GM18502 (cell line): Measurements from ENCODE around the gene KCNMA1.
"Not testable (repeated sequence)": the region's sequence is repeated elsewhere in the genome, so short reads cannot be mapped to it uniquely, and the experiment has no call there.

Experiments
- ATAC-seq: cut with Tn5 transposase; IDR thresholded peaks from one replicate; pipeline ENCODE4 v1.9.1; 2021; ENCODE audit warnings: mild to moderate bottlenecking; ENCODE audit not compliant: unreplicated experiment, poor library complexity

Gene KCNMA1

GRCh38 chr10:77637532-77638320, at the start of gene KCNMA1:
Gene KCNMA1 (minus strand): TSS chr10:77637808.
- peak; percentile 35 for ATAC-seq

GRCh38 chr10:77686650-77687417, 49.2 kb upstream of the KCNMA1 start:
- no peak for ATAC-seq

DNA sequence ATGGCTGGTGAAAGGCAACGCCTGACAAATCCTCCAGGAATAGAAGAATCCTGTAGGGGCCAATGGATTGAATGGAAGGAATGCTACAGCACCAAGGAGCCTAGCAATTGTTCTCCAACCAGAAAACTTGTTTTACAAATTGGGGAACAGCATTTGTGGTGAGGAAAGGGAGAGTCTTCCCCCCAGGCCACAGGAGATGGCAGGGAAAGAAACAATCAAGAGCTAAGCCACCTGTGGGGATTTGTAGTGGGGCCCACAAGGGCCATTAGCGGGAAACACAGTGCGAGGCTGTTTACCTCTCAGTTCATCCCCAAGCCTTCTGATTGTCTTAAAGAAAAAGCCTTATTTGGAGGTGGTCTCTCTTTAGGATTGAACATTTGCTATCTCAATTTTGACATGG, 48.5 kb upstream of the KCNMA1 start:
- no peak for ATAC-seq

DNA sequence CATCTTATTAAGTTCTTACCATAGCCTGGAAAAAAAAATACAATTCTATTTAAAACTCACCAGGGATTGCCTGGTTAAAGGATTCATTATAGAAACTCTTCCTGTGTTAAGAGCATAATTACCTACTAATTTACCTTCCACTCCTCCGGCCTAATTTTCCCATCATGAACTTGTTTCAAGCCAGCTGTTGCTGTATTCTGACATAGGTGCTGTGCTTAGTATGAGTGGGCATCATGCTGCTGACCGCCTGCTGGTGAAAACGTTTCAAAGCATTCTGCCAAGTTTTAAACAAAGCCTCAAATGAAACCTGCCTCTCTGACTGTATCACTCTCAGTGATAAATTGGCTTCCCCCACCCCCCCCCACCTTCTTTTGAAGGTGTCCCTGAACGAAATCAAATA, 47.8 kb upstream of the KCNMA1 start:
- no peak for ATAC-seq

DNA sequence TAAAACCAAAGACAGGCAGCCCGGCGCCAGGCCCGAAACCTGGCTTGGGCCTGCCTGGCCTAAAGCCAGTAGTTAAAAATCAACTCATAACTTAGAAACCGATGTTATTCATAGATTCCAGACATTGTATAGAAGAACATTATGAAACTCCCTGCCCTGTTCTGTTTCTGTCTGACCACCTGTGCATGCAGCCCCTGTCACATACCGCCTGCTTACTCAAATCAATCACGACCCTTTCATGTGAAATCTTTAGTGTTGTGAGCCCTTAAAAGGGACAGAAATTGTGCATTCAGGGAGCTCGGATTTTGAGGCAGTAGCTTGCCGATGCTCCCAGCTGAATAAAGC, 45.5 kb upstream of the KCNMA1 start:
- ATAC-seq: not testable (repeated sequence)

DNA sequence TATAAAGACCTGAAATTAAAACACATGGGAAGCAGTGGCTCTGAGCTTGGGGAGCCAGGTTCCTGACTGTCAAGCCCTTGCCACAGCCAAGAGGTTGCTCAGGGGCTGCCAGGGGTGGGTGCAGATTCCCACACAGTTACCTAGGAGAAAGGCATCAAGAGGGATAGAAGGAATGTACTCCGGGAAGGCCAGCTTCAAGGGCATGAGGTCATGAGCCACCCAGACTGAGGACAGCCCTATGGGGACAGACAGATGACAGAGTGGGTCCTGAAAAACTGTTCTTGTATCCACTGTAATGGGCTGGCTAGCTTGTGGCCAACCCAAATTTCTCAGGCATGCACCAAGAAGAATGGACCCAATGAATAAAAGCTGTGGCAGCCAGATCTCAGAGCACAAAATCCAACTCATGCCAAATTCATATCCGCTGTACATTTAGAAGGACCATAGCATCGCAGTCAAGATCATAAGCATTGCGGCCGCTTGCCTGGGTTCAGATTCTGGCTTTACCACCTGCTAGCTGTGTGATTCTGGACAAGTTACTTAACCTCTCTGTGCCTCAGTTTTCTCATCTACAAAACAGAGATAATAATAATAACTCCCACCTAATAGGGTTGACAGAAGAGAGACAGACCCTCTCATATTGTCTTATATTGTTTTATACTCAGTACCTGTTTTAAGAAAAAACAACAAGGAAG, 44.9 kb upstream of the KCNMA1 start:
- no peak for ATAC-seq

- ATAC-seq: no peak
Measured at GRCh38 chr10:77681839-77682238, 44.2 kb upstream of the KCNMA1 start.

DNA sequence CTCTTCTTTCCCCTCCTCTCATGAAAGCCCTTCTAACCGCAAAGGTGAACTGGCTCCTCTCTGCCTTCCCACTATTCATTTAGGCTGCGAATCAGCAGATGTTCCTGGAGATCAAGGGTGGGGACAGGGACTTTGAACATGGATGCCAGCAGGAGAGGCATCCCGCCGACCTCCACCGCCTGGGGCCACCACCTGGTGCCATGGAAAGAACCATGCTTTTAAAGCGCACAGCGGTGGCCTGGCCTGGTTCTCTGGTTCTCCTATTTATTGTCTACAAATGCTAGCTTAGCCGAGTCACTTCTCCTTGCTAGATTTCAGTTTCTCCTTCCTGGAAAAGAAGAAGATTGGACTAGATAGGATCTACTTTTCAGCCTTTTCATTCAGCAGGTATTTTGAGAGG, 43.2 kb upstream of the KCNMA1 start:
- no peak for ATAC-seq

GRCh38 chr10:77680065-77680464, 42.5 kb upstream of the KCNMA1 start:
- ATAC-seq: no peak

DNA sequence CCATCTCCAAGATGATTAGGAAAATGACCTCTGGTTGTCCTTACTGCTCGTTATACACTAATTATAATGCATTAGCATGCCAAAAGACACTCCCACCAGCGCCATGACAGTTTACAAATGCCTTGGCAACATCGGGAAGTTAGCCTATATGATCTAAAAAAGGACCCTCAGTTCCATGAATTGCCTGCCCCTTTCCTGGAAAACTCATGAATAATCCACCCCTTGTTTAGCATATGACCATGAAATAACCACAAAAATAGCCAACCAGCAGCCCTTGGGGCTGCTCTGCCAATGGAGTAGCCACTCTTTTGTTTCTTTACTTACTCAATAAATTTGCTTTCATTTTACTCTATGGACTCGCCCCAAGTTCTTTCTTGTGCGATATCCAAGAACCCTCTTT, 41.6 kb upstream of the KCNMA1 start:
- ATAC-seq: no peak

DNA sequence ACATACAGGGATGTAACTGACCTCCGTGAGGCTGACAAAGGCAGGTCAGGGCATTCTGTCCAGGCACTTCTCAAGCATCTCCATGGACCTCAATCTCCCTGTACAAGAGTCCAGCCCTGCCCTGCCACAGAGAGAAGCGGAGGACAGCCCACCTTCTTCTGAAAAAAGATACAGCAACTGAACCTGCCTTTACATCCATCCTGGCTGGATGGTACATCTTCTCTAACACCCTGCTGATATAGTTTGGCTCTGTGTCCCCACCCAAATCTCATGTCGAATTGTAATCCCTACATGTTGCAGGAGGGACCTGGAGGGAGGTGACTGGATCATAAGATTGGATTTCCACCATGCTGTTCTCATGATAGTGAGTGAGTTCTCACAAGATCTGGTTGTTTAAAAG, 40.5 kb upstream of the KCNMA1 start:
- no peak for ATAC-seq

- no peak for ATAC-seq
Measured at GRCh38 chr10:77675347-77675746, 37.7 kb upstream of the KCNMA1 start.

GRCh38 chr10:77673515-77674140, 36.0 kb upstream of the KCNMA1 start:
- no peak for ATAC-seq

- no peak for ATAC-seq
Measured at GRCh38 chr10:77673101-77673500, 35.5 kb upstream of the KCNMA1 start.

GRCh38 chr10:77671594-77672252, 34.1 kb upstream of the KCNMA1 start:
- ATAC-seq: no peak

GRCh38 chr10:77670817-77671443, 33.3 kb upstream of the KCNMA1 start:
- ATAC-seq: no peak

DNA sequence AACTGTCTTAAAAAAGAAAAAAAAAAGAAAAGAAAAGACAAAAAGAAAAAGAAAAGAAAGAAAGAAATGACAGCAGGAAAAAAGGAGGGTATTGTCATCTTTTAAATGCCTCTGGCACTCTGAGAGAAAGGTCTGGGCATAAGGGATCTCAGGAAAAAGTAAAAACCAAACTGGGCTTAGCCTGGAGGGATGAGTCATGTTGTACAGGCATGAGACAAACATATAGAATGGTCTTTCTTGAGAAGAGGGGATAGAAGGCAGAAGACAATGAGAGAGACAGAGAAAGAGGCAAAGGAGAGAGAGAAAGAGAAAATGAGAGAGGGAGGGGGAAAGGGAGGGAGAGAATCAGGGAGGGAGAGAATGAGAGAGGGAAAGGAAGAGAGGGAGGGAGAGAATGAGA, 32.3 kb upstream of the KCNMA1 start:
- no peak for ATAC-seq

DNA sequence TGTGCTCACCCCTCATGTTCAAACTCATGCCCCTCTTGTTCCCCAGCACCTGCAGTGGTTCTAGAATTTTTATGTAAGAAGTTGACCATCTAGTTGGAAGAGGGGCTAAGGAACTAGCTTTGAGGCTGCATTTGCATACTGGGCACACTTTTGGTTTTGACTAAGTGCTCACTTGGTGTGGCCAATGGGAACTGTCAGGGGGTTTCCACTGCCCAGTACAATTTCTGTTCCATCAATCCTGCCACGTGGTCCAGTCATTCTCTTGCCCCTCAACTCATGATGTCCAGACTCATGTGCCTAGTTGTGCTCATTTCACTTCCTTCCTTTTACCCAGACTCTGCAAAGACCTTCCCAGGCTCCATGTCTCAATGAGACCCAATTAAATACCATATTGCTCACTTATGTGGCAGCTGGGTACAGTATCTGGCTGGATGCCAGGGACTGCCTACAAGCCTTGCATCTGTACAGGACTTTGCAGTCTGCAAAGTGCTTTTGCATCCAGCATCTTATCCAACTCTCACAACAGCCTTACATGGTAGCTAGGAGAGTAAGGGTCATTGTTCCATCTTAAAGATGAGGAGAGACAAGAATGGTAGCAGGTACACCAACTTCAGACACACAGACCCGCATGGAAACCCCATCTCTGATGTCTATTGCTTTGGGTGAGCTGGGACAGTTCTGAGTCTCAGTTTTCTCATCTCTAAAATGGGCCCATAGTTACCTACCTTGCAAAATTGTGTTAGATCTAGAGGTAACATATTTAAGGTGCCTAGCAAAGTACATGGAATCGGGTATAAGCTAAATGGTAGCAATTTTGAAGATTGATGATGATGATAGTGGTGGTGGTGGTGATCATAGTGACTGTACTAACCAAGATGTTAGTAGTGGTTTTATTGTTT, 30.1 kb upstream of the KCNMA1 start:
- ATAC-seq: peak; percentile 84

DNA sequence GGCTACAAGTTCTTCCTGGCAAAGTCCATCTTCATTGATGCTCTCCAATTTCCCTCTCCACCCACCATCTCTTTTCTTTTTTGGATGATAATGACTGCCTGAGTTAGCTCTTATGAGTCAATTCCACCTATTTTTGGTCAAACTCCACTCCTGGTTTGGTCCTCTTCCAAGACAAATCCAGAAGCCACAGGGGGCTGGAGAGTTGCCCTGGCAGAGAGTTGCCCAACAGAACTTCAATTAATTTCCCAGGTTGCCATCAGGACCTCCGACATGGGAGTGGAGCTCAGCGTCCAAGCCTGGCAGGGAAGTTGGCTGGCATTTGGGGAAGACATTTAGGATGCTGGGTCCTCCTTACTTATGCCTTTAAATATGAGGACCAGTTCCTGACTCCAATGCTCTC, 29.2 kb upstream of the KCNMA1 start:
- ATAC-seq: no peak
